GM20431 (cell line): ENCODE measurements around the gene MSL1.

Source experiments
- in situ Hi-C: fragments of 300-500 bp; cut with MseI, MboI; formaldehyde crosslinking; loops from one replicate; pipeline ENCODE4 v1.15.0; 2020; ENCODE audit warnings: low sequenced_read_pairs; ENCODE audit not compliant: unreplicated experiment

MSL1 gene

GRCh38 chr17:40167685-40168261, 46.0 kb downstream of the MSL1 start:
- in situ Hi-C loops: loop anchor here (10.0 kb wide), 1 partner anchor 53 kb away; no protein-coding TSS in a partner anchor

DNA sequence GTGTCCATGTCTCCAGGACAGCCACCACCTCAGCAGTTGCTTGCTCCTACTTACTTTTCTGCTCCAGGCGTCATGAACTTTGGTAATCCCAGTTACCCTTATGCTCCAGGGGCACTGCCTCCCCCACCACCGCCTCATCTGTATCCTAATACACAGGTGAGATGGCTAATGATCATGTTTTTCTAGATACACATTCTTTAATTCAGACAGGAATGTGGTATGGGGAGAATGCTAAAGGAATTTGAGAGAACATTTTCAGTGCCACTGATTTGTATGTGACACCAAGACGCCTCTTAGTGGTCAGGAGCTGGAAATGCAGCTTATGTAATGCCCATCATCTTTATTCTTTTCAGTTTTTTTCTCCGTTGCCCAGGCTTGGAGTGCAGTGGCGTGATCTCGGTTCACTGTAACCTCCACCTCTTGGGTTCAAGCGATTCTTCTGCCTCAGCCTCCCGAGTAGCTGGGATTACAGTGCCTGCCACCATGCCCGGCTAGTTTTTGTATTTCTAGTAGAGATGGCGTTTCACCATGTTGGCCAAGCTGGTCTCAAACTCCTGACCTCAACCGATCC, 46.6 kb downstream of the MSL1 start:
- in situ Hi-C loops: loop anchor here (10.0 kb wide), 1 partner anchor 54 kb away; no protein-coding TSS in a partner anchor

- in situ Hi-C loops: no loop called here
Observed at GRCh38 chr17:40170325-40170724, 48.6 kb downstream of the MSL1 start.

DNA sequence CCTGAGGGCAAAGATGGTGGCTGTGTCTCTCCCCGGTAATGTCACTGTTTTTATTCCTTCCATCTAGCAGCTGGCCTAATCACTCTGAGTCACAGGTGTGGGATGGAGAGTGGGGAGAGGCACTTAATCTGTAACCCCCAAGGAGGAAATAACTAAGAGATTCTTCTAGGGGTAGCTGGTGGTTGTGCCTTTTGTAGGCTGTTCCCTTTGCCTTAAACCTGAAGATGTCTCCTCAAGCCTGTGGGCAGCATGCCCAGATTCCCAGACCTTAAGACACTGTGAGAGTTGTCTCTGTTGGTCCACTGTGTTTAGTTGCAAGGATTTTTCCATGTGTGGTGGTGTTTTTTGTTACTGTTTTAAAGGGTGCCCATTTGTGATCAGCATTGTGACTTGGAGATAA, 50.0 kb downstream of the MSL1 start:
- in situ Hi-C loops: no loop called here

GRCh38 chr17:40173091-40173777, 51.5 kb downstream of the MSL1 start:
- in situ Hi-C loops: no loop called here

DNA sequence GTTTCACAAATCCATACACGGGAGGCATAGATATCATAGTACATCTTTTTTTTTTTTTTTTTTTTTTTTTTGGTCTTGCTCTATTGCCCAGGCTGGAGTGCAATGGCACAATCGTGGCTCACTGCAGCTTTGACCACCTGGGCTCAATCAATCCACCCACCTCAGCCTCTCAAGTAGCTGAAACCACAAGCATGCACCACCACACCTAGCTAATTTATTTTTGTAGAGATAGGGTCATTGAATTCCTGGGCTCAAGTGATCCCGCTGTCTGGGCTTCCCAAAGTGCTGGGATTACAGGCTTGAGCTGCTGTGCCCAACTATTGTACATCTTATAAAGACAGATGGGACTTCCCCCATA, 52.0 kb downstream of the MSL1 start:
- in situ Hi-C loops: no loop called here

GRCh38 chr17:40174514-40174913, 52.7 kb downstream of the MSL1 start:
- in situ Hi-C loops: no loop called here

- in situ Hi-C loops: no loop called here
Observed at GRCh38 chr17:40175928-40176753, 54.4 kb downstream of the MSL1 start.

GRCh38 chr17:40176754-40177110, 55.0 kb downstream of the MSL1 start:
- in situ Hi-C loops: no loop called here

DNA sequence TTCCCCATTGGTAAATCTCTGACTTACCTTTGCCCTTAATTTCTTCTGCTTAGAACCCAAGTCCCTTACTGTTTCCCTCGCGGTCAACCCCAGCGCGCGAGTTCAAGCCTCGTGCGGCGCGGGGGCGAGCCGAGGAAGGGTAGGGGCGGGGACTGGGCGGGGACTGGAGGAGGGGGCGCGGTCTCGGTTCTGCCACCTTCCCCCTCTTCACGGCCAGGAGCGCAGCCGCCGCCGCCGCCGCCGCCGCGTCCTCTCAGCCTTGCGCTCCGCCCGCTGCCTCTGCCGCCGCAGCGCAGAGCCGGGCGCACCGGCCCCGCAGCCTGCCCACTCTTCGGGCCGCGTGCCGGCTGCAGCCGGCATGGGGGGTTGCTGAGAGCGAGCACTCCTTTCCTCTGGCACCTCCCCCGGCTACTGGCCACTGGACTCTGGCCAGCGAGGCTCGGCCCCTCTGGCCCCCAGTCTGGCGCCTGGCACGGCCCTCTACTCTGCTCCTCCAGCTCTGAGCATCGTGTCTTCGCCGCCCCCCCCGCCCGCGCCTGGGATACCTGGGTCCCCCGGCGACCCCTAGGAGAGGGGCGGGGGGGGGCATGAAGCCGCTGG, 55.6 kb downstream of the MSL1 start, which contains the start of gene RAPGEFL1:
RAPGEFL1 (plus strand) TSS at position 196 of the 600 bp plus-strand sequence; CDS start at position 588, 392 bp downstream.
- in situ Hi-C loops: no loop called here

DNA sequence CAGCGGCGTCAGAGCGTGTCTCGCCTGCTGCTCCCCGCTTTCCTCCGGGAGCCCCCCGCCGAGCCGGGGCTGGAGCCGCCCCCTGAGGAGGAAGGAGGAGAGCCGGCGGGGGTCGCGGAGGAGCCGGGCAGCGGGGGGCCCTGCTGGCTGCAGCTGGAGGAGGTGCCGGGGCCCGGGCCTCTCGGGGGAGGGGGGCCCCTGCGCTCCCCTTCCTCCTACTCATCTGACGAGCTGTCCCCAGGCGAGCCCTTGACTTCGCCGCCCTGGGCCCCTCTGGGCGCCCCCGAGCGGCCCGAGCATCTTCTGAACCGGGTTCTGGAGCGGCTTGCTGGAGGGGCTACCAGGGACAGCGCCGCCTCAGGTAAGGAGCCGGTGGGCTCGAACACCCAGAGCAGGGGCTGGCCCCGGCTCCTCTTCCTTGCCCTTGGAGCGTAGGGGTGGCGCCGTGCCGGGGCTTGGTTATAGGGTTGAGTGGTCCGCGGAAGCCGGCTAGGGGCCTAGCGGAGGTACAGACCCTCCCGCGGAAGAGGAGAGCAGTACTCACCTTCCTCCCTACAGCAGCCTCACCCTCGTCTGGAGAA, 56.3 kb downstream of the MSL1 start:
- in situ Hi-C loops: no loop called here

- in situ Hi-C loops: no loop called here
Observed at GRCh38 chr17:40178660-40179059, 56.9 kb downstream of the MSL1 start.

DNA sequence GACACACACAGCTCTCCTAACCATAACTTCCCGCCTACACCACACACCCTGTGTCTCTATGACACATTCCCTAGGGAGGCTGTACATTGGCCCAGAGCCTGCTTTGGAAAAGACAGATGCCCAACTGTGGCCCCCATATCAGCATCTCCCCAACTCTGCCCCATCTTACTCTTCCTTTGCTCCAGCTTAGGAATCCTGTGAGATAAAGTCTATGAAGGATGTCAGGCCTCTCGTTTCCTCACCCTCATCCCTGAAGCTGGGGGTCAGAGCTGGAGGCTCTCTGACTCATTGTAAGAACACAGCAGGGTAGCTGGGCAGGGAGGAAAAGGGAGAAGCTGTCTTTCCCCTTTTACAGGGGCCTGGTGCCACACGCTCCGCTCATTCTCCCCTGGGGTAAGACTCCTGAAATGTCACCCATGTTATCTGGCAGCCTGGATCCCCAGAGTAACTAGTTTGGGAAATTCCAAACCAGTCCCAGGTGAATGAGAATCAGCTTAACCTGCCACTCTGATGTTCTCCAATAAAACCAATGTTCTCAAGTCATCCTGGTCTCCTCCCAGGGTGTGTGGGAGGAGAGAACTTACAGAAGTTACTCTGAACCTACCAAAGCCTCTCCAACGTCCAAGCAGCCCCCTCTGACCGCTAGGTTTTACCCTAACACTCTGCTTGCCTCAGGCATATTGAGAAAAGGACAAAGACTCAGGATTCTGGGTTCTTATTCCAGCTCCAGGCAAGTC, 58.3 kb downstream of the MSL1 start:
- in situ Hi-C loops: no loop called here

GRCh38 chr17:40180694-40181093, 58.9 kb downstream of the MSL1 start:
- in situ Hi-C loops: no loop called here

DNA sequence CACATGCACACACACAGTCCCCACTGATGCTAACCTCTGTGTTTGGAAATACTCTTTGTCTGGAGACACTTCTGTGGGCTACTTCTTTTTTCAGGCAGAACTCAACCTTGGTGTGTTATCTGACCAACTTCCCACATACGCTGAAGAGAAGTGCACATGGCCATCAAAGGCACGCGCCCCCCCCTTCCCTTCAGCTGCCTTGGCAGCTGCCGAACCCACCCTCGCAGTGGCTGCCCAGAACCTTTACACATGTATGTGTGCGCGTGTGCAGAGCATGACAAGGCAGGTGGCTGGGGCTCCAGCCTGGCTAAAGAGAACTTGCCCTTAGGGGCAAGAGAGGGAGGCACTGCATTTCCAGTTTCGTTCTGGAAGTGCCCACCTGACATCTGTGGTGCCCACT, 59.4 kb downstream of the MSL1 start:
- in situ Hi-C loops: no loop called here

GRCh38 chr17:40182606-40183005, 60.8 kb downstream of the MSL1 start:
- in situ Hi-C loops: no loop called here
